GM12891 (cell line): ENCODE data around the gene JUNB.

Source experiments
- PAX5 ChIP-seq: IDR thresholded peaks from 2 replicates; pipeline ENCODE4 v1.6.1; 2011; ENCODE audit warnings: low read length, moderate library complexity, mild to moderate bottlenecking; ENCODE audit not compliant: insufficient read depth, severe bottlenecking
- POLR2A ChIP-seq: IDR thresholded peaks from 2 replicates; pipeline ENCODE4 v1.6.1; 2011; ENCODE audit warnings: low read depth, low read length, control low read depth
- POLR2AphosphoS5 ChIP-seq: IDR thresholded peaks from 2 replicates; pipeline ENCODE4 v1.6.1; 2011; ENCODE audit warnings: low read depth, low read length, control low read depth
- POU2F2 ChIP-seq: IDR thresholded peaks from 2 replicates; pipeline ENCODE4 v1.6.1; 2011; ENCODE audit warnings: low read depth, mild to moderate bottlenecking, control low read depth, low read length, moderate library complexity
- SPI1 ChIP-seq: IDR thresholded peaks from 2 replicates; pipeline ENCODE4 v1.6.1; 2011; ENCODE audit warnings: low read depth, low read length, control low read depth
- TAF1 ChIP-seq: IDR thresholded peaks from 2 replicates; pipeline ENCODE4 v1.6.1; 2011; ENCODE audit warnings: low read depth, low read length, control low read depth

GRCh38 chr19:12836529-12836863, 45.2 kb downstream of the JUNB start:
- TF ChIP-seq POLR2AphosphoS5 (no peak), TAF1 (no peak), POLR2A (no peak), SPI1 (no peak), PAX5 (no peak), POU2F2 (no peak)
